Fibroblast of skin of left quadriceps (primary cell): Measurements from ENCODE around the gene MRGPRF.

Experiments used
- DNase-seq, 2 experiments: peaks; one replicate each; pipeline ENCODE4 v3.0.0-alpha.2; 2013; ENCODE audit warnings: low read depth in 2 of 2

Gene MRGPRF

GRCh38 chr11:68963779-68964178 lies 49.3 kb downstream of the MRGPRF start:
- no peak for DNase-seq

DNA sequence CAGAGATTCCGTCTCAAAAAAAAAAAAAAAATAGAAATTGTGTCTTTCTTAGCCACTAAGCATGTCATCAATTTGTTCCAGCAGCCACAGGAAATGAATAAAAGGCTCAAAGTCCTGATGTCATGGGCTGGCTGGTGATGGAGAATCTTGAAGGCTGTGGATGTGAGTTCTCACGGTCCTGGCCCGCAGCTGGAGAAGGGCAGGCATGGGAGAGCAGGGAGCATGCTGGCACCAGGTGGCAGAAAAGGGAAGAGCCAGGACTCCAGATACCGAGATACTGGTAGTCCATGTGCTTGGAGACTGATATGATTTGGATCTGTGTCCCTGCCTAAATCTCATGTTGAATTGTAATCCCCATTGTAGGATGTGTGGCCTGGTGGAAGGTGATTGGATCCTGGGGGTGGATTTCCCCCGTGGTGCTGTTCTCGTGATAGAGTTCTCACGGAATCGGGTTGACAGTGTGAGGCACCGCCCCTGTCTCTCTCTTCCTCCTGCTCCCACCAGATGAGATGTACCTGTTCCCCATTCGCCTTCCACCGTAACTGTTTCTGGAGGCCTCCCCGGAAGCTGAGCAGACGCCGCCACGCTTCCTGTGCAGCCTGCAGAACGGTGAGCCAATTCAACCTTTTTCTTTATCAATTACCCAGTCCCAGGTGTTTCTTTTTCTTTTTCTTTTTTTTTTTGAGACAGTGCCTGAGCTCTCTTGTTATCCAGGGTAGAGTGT lies 50.4 kb downstream of the MRGPRF start:
- DNase-seq: no peak

GRCh38 chr11:68961245-68961644 lies 51.8 kb downstream of the MRGPRF start:
- no peak for DNase-seq

DNA sequence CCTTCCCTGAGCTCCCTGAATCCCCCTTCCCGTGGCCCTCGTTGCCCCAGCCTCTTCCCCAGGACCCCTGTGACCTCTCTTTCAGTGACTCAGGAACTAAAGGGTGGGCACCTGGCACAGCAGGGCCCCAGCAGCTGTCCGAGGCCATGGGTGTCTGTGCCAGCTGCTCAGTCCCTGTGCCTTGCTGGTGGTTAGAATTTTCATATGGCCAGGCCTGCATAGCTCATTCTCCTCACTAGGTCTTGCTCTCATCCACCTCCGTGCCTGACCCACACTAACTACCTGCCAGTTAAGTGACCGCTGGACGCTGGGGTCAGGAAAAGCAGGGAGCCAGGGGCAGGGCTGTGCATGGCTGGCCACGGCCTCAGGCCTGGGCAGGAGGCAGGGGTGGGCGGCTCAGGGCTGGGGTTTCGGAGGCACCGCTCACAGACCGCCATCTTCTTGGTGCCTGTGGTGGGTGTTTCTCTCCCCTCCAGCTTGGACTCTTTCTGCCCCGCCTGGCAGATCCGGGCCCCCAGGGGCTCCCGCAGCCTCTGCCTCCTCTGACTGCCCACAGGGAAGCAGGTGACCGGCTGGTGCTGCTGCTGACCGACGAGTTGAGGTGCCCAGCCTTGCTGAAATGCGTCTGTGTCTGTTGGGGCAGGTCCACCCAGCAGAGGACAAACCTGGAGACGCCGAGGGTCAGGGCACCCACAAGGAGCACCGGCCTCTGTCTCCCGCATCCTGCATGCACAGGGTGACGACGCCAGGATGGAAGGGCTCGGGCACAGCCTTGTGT lies 52.6 kb downstream of the MRGPRF start:
- no peak for DNase-seq

GRCh38 chr11:68959465-68960293 lies 53.4 kb downstream of the MRGPRF start:
- DNase-seq: no peak

DNA sequence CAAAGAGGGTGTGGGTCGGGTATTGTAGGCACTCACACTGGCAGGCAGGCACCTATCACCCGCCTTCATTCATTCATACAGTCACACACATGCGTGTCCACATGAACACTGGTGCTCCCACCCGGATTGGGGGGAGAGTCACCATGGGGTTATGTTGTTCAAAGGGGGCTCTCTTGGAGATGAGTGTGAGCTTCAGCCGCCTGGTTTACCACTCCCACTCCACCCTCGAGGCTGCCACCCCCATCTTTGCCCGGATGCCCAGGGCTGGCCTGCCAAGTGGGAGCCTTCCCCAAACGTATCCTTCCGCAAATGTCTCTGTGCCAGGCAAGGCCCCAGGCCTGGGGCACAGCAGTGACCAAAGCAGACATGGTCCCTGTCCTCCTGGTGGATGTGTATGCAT lies 54.8 kb downstream of the MRGPRF start:
- DNase-seq: no peak

- DNase-seq: no peak
These were observed 56.3 kb downstream of the MRGPRF start for GRCh38 chr11:68956547-68957254.

DNA sequence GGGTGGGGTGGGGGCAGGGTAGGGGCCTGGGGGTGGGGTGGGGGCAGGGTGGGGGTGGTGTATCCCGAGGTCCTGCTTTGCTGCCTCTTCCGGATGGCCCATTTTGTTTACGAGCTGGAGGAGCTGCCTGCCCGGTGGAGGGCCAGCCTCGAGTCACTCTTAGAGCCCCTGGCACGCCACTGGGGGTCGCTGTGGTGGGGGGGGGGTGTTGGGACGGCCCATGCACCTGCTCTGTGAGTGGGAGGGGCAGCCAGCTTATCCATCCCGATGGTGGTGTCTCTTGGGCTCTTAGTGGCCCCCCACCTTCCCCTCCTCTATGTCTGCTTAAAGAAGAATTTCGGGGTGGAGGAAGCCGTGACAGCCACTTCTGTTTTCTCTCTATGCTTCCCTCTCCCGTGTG lies 56.9 kb downstream of the MRGPRF start:
- DNase-seq: no peak

DNA sequence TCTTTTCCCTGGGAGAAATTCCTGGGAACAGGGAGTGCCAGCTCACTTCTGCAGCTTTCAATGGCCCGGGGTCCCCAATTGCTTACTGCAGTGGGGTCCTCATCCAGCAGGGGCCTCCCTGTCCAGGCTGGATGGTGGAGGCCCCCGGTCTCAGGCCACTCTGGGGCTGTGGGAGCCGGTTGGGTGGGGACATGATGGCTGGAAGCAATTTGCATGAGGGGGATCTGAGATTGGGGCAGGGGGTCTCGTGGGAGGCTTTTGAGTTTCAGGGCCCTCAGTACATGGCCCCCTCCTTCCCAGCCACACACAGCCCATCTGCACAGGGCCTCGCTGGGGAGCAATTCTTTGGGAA lies 57.5 kb downstream of the MRGPRF start:
- DNase-seq: no peak

- DNase-seq: no peak
These were observed 58.0 kb downstream of the MRGPRF start for GRCh38 chr11:68954836-68955606.
